NB4 (cell line): ENCODE data around the gene SLC30A2.

Experiments
- CTCF ChIP-seq: IDR thresholded peaks from one replicate; pipeline ENCODE4 v1.5.1; 2012; ENCODE audit warnings: low read depth, low read length
- POLR2A ChIP-seq: IDR thresholded peaks from 2 replicates; pipeline ENCODE4 v1.6.1; 2011; ENCODE audit warnings: mild to moderate bottlenecking; ENCODE audit not compliant: insufficient read length; ENCODE audit errors: extremely low read depth

- no peak for TF ChIP-seq CTCF
- no peak for TF ChIP-seq POLR2A
Measured at GRCh38 chr1:26027716-26028489, 18.0 kb downstream of the SLC30A2 start.
